Stimulated activated CD8-positive, alpha-beta memory T cell treated with anti-CD3 and anti-CD28 coated beads, Interleukin-7, amount 100 ng/mL, for 24 hours (primary cell): Measurements from ENCODE around the gene ATG10.

ENCODE experiments used
- DNase-seq: peaks from one replicate; pipeline ENCODE4 v3.0.0-alpha.2; 2020; ENCODE audit warnings: low read depth

The ATG10 gene

GRCh38 chr5:82276800-82277612, 305.2 kb downstream of the ATG10 start:
- DNase-seq = no peak

- DNase-seq = no peak
Measured at GRCh38 chr5:82277613-82277986, 305.8 kb downstream of the ATG10 start.

DNA sequence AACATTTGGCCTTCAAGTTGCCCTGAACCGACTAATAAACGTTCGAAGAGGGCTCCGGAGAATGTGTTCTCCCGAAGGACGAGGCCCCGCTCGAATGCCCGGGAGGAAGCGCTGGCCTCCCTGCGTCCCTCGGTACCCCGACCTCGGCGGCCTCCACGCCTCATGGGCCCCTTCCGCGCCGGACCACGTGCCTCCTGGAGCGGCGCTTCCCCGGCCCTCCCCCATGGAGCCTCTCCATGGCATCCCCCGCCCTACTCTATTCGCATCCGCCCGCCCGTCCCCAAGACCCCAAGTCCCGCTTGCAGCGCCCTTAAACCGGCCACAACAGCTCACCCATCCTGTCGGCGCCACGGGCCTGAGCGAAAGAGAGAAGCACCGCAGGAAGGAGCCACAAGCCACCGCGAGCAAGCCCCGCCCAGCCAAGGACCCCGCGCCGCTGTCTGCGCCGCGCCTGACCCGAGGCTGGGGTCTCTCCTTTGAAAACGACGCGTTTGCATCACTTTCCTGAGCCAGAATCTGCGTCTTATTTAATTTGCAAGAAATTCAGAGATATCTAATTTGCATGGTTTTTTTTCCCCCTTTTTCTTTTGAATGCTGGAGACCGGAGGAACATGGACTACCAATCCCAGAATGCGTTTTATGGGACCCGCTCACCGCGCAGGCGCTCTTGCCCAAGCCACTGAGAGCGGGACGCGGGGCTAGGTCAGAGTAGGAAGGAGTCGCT, 306.3 kb downstream of the ATG10 start, which contains the start of gene RPS23:
RPS23 (minus strand) TSS at position 368 of the 724 bp plus-strand sequence; CDS start at position 337, 31 bp downstream.
- DNase-seq = peak; percentile 72

DNA sequence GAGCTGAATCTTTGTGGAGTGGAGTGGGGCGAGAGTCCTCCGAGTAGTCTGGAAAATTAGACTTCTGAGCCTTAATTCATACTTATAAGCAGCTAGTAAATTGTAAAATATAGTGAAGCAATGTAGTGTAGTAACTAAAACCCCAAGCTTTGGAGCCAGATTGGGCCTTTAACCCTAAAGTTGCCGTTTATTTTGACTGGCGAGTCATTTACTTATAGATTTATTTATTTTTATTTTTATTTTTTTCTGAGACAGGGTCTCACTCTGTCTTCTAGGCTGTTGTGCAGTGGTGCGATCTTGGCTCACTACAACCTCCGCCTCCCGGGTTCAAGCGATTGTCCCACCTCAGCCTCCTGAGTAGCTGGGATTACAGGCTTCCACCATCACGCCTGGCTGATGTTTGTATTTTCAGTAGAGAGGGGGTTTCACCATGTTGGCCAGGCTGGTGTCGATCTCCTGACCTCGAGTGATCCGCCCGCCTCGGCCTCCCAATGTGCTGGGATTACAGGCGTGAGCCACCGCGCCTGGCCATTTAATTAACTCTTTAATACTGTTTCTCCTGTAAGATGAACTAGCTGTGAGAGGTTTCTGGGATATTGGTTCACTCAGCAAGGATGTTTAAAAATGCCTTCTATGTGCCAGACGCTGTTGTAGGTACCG, 307.0 kb downstream of the ATG10 start:
- no peak for DNase-seq

- DNase-seq = no peak
Measured at GRCh38 chr5:82283893-82284292, 312.1 kb downstream of the ATG10 start.

DNA sequence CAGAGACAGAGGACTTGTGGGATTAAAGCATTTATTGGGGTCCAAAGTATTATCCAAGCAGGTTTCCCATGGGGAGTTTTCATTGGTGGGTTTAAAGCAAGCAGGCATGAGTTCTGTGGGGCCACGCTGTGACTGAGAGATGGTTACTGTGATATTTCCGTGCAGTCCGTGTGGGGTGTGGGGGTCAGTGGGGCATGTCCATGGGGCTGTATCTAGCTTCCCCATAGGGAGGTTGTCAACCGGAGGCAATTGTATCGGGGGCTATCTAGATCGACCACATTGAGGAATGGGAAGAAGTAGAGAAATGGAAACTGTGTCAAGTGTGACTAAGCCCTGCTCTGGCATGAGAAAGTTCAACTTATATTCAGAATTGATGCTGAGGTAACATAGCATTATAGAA, 313.4 kb downstream of the ATG10 start:
- no peak for DNase-seq

DNA sequence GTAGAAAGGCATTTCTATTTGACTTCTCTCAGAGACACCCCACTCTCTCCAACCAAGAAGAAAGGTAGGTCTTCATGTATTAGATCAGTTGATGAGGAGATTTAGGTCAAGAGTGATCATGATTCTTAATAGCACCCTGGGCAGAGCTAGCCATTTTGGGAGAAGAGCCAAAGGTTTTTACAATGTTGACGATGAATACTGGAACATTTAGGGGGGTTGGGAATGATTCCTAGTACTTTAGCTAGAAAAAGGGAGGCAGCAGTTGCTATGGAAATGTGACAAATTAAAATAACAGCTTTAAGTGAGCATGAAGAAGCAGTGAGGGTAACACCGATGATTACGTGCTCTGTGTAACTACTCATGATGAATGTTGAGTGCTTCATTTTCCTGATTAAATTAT, 315.8 kb downstream of the ATG10 start:
- DNase-seq = no peak

GRCh38 chr5:82290005-82290404, 318.2 kb downstream of the ATG10 start:
- DNase-seq = no peak

DNA sequence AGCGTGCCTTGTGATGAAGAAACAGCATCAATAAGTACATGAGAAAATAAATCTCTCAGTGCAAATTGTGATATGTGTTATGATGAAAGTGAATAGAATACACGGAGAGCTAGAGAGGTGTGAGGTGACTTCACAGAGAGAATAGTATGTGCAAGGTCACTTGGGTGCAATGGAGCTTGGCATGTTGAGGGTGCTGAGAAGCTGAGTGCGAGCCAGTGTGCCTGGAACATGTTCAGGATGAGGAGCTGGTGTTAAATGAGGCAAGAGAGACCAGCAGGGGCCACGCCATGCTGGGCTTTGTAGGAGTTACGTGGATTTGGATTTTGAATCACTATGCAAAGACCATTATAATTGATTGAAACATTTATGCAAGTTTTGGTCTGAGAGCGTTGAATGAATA, 319.1 kb downstream of the ATG10 start:
- no peak for DNase-seq

DNA sequence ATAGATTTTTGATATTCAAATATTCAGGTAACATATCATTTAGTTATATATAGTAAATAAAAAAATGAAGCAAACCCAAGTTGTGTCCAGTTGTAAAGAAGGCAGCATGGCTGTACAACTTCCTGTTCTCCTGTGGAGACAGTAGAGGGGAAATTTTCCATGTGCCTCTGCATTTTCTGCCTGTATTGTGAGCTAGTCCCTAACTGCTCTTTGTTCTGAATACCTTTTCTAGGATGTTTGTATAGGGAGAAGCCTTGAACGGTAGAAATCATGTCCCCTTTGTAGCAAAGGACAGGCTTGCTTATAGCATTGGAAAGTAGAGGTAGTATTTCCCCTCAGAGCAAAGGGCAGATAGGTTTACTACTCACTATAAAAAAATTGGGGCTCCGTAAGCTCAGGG, 319.6 kb downstream of the ATG10 start:
- no peak for DNase-seq

DNA sequence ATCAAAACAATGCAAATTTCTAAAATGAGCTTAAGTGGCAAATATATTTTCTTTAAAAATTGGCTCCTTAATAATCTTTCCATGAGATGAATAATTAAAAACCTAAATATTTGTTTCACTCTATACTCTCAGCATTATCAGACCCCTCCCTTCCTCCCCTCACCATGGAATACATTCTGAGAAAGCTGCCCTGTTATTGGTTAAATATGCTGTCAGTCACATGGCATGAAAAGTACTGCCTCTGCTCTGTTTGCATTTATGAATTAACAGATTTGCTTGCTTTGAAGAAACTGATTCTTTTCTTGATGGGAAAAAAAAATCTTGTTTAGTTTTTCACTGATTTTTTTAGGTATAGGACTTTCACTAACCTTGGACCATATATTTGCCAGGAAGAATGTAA, 323.3 kb downstream of the ATG10 start:
- DNase-seq = no peak

GRCh38 chr5:82295959-82296531, 324.2 kb downstream of the ATG10 start:
- no peak for DNase-seq

DNA sequence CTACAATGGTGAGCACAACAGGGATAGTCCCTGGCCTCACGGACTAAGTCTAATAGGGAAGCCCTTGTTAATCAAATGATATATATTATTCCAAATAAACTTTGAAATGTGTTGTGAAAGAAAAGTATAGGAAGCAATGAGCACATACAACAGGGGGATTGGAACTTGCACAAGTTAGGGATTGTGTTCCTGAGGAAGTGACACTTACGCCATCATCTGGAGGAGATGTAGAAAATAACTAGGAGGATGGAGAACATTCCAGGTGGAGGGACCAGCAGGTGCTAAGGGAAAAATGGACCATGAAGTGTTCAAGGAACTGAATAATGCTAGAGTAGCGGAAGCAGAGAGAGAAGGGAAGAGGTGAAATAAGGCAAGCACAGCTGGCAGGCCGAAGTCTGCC, 325.1 kb downstream of the ATG10 start:
- no peak for DNase-seq

GRCh38 chr5:82297711-82298110, 325.9 kb downstream of the ATG10 start:
- no peak for DNase-seq

- no peak for DNase-seq
Measured at GRCh38 chr5:82298668-82299067, 326.8 kb downstream of the ATG10 start.

GRCh38 chr5:82301190-82301589, 329.4 kb downstream of the ATG10 start:
- DNase-seq = no peak
